Measurements from ENCODE around the gene MDC1. TPM values are rescaled to one million over a fixed set of nuclear protein-coding genes. Genes with fewer than 3 reads are reported as not detected.
"Not testable (repeated sequence)": the region's sequence is repeated elsewhere in the genome, so short reads cannot be mapped to it uniquely, and the experiment has no call there.

Gene MDC1
- polyA plus RNA-seq, 1 donor (not counting 4 experiments of a cell fraction or from before 2014, with no cell fraction given): 6.9 TPM

- FAIRE-seq (peak; percentile 78), DNase-seq (ENCODE audit: low read depth, low spot score) (peak; percentile 85)
- Histone ChIP-seq H3K27ac (ENCODE audit: control insufficient read depth, insufficient read depth, low read length) (peak within 1 kb of the TSS; percentile 59), H3K9me3 (ENCODE audit: control insufficient read depth, low read depth, low read length) (no peaks in the 10 kb centered on the region), H2AFZ (ENCODE audit: control insufficient read depth, low read length) (peak within 1 kb of the TSS; percentile 55), H3K9me1 (ENCODE audit: control insufficient read depth, extremely low read depth, insufficient read depth, low read length) (no peaks in the 10 kb centered on the region), H3K27me3 (ENCODE audit: control insufficient read depth, extremely low read depth, insufficient read depth, low read length) (no peaks in the 10 kb centered on the region), H3K36me3 (ENCODE audit: control insufficient read depth in 2 of 2, extremely low read depth in 1 of 2, insufficient read depth in 2 of 2, low read length in 2 of 2) (peaks cover 20 to 39% of the 10 kb centered on the region in 2 experiments), H3K4me3 (ENCODE audit: control insufficient read depth in 2 of 3, extremely low read depth in 1 of 3, insufficient read depth in 2 of 3, low read depth in 1 of 3, low read length in 3 of 3) (peak within 1 kb of the TSS; percentile 84 to 96 (median 89)), H3K9ac (ENCODE audit: control insufficient read depth, extremely low read depth, insufficient read depth, low read length) (peak within 1 kb of the TSS; percentile 90), H3K4me1 (ENCODE audit: control insufficient read depth, extremely low read depth, insufficient read depth, low read length) (peaks cover 7% of the 10 kb centered on the region), H3K4me2 (ENCODE audit: control insufficient read depth, extremely low read depth, insufficient read depth, low read depth, low read length) (peak within 1 kb of the TSS; percentile 89), H4K20me1 (ENCODE audit: control insufficient read depth, extremely low read depth, insufficient read depth, low read length) (peaks cover 3% of the 10 kb centered on the region), H3K79me2 (ENCODE audit: control insufficient read depth, insufficient read depth, low read length) (peaks cover 22% of the 10 kb centered on the region)
- TF ChIP-seq EZH2 (IDR thresholded peaks at IDR 0.05; ENCODE audit: low read length) (no peak), CTCF (optimal IDR thresholded peaks at IDR 0.05 in 1 of 3, IDR thresholded peaks at IDR 0.05 in 1 of 3, conservative IDR thresholded peaks at IDR 0.05 in 1 of 3; ENCODE audit: extremely low read depth in 1 of 3, insufficient read depth in 2 of 3, low read length in 3 of 3) (peak; percentile 69 to 93 (median 78))
- dilution Hi-C loops (cut with MboI; ENCODE audit: extremely low pct_ligation_motif_present, low sequenced_read_pairs): no loop called here
Measured at GRCh38 chr6:30672445-30673253, 44.4 kb downstream of the MDC1 start, which contains the start of gene DHX16. Gene DHX16 (minus strand): TSS chr6:30673006. CDS start chr6:30672841, 165 bp downstream.

- DNase-seq (ENCODE audit: low read depth, low spot score) (no peak), FAIRE-seq (no peak)
- Histone ChIP-seq H3K4me1 (ENCODE audit: control insufficient read depth, extremely low read depth, insufficient read depth, low read length) (peaks cover 7% of the 10 kb centered on the region), H3K79me2 (ENCODE audit: control insufficient read depth, insufficient read depth, low read length) (peaks cover 22% of the 10 kb centered on the region), H3K9me3 (ENCODE audit: control insufficient read depth, low read depth, low read length) (no peaks in the 10 kb centered on the region), H4K20me1 (ENCODE audit: control insufficient read depth, extremely low read depth, insufficient read depth, low read length) (no peaks in the 10 kb centered on the region), H3K4me2 (ENCODE audit: control insufficient read depth, extremely low read depth, insufficient read depth, low read depth, low read length) (peak overlapping the region; percentile 89), H3K4me3 (ENCODE audit: control insufficient read depth in 2 of 3, extremely low read depth in 1 of 3, insufficient read depth in 2 of 3, low read depth in 1 of 3, low read length in 3 of 3) (no peak overlapping the region), H3K9me1 (ENCODE audit: control insufficient read depth, extremely low read depth, insufficient read depth, low read length) (no peaks in the 10 kb centered on the region), H3K36me3 (ENCODE audit: control insufficient read depth in 2 of 2, extremely low read depth in 1 of 2, insufficient read depth in 2 of 2, low read length in 2 of 2) (peaks cover 14 to 27% of the 10 kb centered on the region in 2 experiments), H3K9ac (ENCODE audit: control insufficient read depth, extremely low read depth, insufficient read depth, low read length) (no peak overlapping the region), H3K27ac (ENCODE audit: control insufficient read depth, insufficient read depth, low read length) (no peak overlapping the region), H3K27me3 (ENCODE audit: control insufficient read depth, extremely low read depth, insufficient read depth, low read length) (no peaks in the 10 kb centered on the region), H2AFZ (ENCODE audit: control insufficient read depth, low read length) (no peak overlapping the region)
- dilution Hi-C loops (cut with MboI; ENCODE audit: extremely low pct_ligation_motif_present, low sequenced_read_pairs): no loop called here
- peak in 2 of 3 experiments; percentile 17 to 45 for TF ChIP-seq CTCF (optimal IDR thresholded peaks at IDR 0.05 in 1 of 3, IDR thresholded peaks at IDR 0.05 in 1 of 3, conservative IDR thresholded peaks at IDR 0.05 in 1 of 3; ENCODE audit: extremely low read depth in 1 of 3, insufficient read depth in 2 of 3, low read length in 3 of 3)
- TF ChIP-seq EZH2 (IDR thresholded peaks at IDR 0.05; ENCODE audit: low read length): no peak
Measured at GRCh38 chr6:30670760-30671527, 46.1 kb downstream of the MDC1 start.

- H3K9me1 ChIP-seq (ENCODE audit: control insufficient read depth, extremely low read depth, insufficient read depth, low read length); dilution Hi-C loops (cut with MboI; ENCODE audit: extremely low pct_ligation_motif_present, low sequenced_read_pairs); H3K27ac ChIP-seq (ENCODE audit: control insufficient read depth, insufficient read depth, low read length); H3K9ac ChIP-seq (ENCODE audit: control insufficient read depth, extremely low read depth, insufficient read depth, low read length); H3K27me3 ChIP-seq (ENCODE audit: control insufficient read depth, extremely low read depth, insufficient read depth, low read length); FAIRE-seq; H3K79me2 ChIP-seq (ENCODE audit: control insufficient read depth, insufficient read depth, low read length); H3K9me3 ChIP-seq (ENCODE audit: control insufficient read depth, low read depth, low read length); H3K4me2 ChIP-seq (ENCODE audit: control insufficient read depth, extremely low read depth, insufficient read depth, low read depth, low read length); DNase-seq (ENCODE audit: low read depth, low spot score); H2AFZ ChIP-seq (ENCODE audit: control insufficient read depth, low read length); H3K4me3 ChIP-seq (ENCODE audit: control insufficient read depth in 2 of 3, extremely low read depth in 1 of 3, insufficient read depth in 2 of 3, low read depth in 1 of 3, low read length in 3 of 3); H4K20me1 ChIP-seq (ENCODE audit: control insufficient read depth, extremely low read depth, insufficient read depth, low read length); H3K4me1 ChIP-seq (ENCODE audit: control insufficient read depth, extremely low read depth, insufficient read depth, low read length): not testable (repeated sequence)
- peaks cover 39 to 54% of the 10 kb centered on the region in 2 experiments for H3K36me3 ChIP-seq (ENCODE audit: control insufficient read depth in 2 of 2, extremely low read depth in 1 of 2, insufficient read depth in 2 of 2, low read length in 2 of 2)
Measured at GRCh38 chr6:30666300-30666699, 50.8 kb downstream of the MDC1 start.

Measured in keratinocyte (primary cell).